ENCODE results near the gene ADCK1. TPM values are rescaled to one million over a fixed set of nuclear protein-coding genes. Genes with fewer than 3 reads are reported as not detected.
A peak's percentile ranks its signal among the peaks of the same experiment; 100 is the strongest.

ADCK1 gene
- total RNA-seq, 1 experiment from 2014 or later = 8.8 TPM

GRCh38 chr14:77804592-77804991 lies 4.7 kb downstream of the ADCK1 start:
- H3K4me3 ChIP-seq (ENCODE audit: low read depth, low read length) = no peak overlapping the region
- Mint-ChIP-seq H3K27ac (ENCODE audit: unreplicated experiment) (no peak overlapping the region), H3K9me3 (ENCODE audit: unreplicated experiment) (no peaks in the 10 kb centered on the region), H3K27me3 (ENCODE audit: insufficient read depth, unreplicated experiment) (no peaks in the 10 kb centered on the region), H3K4me3 (ENCODE audit: unreplicated experiment) (no peak overlapping the region), H3K4me1 (ENCODE audit: low read depth, unreplicated experiment) (no peaks in the 10 kb centered on the region), H3K36me3 (ENCODE audit: insufficient read depth, unreplicated experiment) (no peaks in the 10 kb centered on the region)
- H3K4me1 ChIP-seq = no peaks in the 10 kb centered on the region
- intact Hi-C loops (cut with micrococcal nuclease; ENCODE audit: unreplicated experiment) = loop anchor here (5.0 kb wide), 1 partner anchor 147 kb away; no protein-coding TSS in a partner anchor
- H3K9me3 ChIP-seq = no peaks in the 10 kb centered on the region
- H3K27me3 ChIP-seq (replicated peaks; ENCODE audit: control insufficient read depth, insufficient read depth, low read length) = no peaks in the 10 kb centered on the region
- BruUV-seq (replicated peaks) = no TSS peak
- TF ChIP-seq CTCF (IDR thresholded peaks at IDR 0.05; ENCODE audit: insufficient read depth in 1 of 2, low read depth in 1 of 2, low read length in 1 of 2, severe bottlenecking in 1 of 2, unreplicated experiment in 1 of 2) = peak; percentile 26 to 27
- ChIA-PET CTCF (interaction anchor here (0.6 kb wide), 1 partner anchor 764 kb away, joined by 3 read pairs; no protein-coding TSS in a partner anchor), POLR2A (no interaction called here)
- DNase-seq = peak; percentile 44 to 56
- no peaks in the 10 kb centered on the region for H3K36me3 ChIP-seq (ENCODE audit: control insufficient read depth, insufficient read depth, low read length)

GRCh38 chr14:77805706-77806105 lies 5.8 kb downstream of the ADCK1 start:
- POLR2A ChIA-PET = no interaction called here
- H3K4me1 Mint-ChIP-seq (ENCODE audit: low read depth, unreplicated experiment) = no peaks in the 10 kb centered on the region
- no peak for DNase-seq
- no peak overlapping the region for H3K4me3 ChIP-seq (ENCODE audit: low read depth, low read length)
- intact Hi-C loops (cut with micrococcal nuclease; ENCODE audit: unreplicated experiment) = no loop called here
- no TSS peak for BruUV-seq (replicated peaks)
- H3K4me1 ChIP-seq = no peaks in the 10 kb centered on the region
- H3K9me3 Mint-ChIP-seq (ENCODE audit: unreplicated experiment) = no peaks in the 10 kb centered on the region
- H3K36me3 ChIP-seq (ENCODE audit: control insufficient read depth, insufficient read depth, low read length) = no peaks in the 10 kb centered on the region
- no peak for TF ChIP-seq CTCF (IDR thresholded peaks at IDR 0.05; ENCODE audit: insufficient read depth in 1 of 2, low read depth in 1 of 2, low read length in 1 of 2, severe bottlenecking in 1 of 2, unreplicated experiment in 1 of 2)
- H3K27me3 ChIP-seq (replicated peaks; ENCODE audit: control insufficient read depth, insufficient read depth, low read length) = no peaks in the 10 kb centered on the region
- H3K27ac Mint-ChIP-seq (ENCODE audit: unreplicated experiment) = no peak overlapping the region
- CTCF ChIA-PET = no interaction called here
- H3K36me3 Mint-ChIP-seq (ENCODE audit: insufficient read depth, unreplicated experiment) = no peaks in the 10 kb centered on the region
- H3K4me3 Mint-ChIP-seq (ENCODE audit: unreplicated experiment) = no peak overlapping the region
- no peaks in the 10 kb centered on the region for H3K27me3 Mint-ChIP-seq (ENCODE audit: insufficient read depth, unreplicated experiment)
- H3K9me3 ChIP-seq = no peaks in the 10 kb centered on the region

GRCh38 chr14:77808250-77808649 lies 8.3 kb downstream of the ADCK1 start:
- no peaks in the 10 kb centered on the region for H3K4me1 Mint-ChIP-seq (ENCODE audit: low read depth, unreplicated experiment)
- H3K27me3 Mint-ChIP-seq (ENCODE audit: insufficient read depth, unreplicated experiment) = no peaks in the 10 kb centered on the region
- no peak for TF ChIP-seq CTCF (IDR thresholded peaks at IDR 0.05; ENCODE audit: insufficient read depth in 1 of 2, low read depth in 1 of 2, low read length in 1 of 2, severe bottlenecking in 1 of 2, unreplicated experiment in 1 of 2)
- BruUV-seq (replicated peaks) = no TSS peak
- no peak overlapping the region for H3K27ac Mint-ChIP-seq (ENCODE audit: unreplicated experiment)
- no peak for DNase-seq
- no peaks in the 10 kb centered on the region for H3K9me3 Mint-ChIP-seq (ENCODE audit: unreplicated experiment)
- Histone ChIP-seq H3K9me3 (no peaks in the 10 kb centered on the region), H3K4me3 (ENCODE audit: low read depth, low read length) (no peak overlapping the region), H3K27me3 (replicated peaks; ENCODE audit: control insufficient read depth, insufficient read depth, low read length) (no peaks in the 10 kb centered on the region), H3K36me3 (ENCODE audit: control insufficient read depth, insufficient read depth, low read length) (no peaks in the 10 kb centered on the region), H3K4me1 (no peaks in the 10 kb centered on the region)
- POLR2A ChIA-PET = no interaction called here
- no peak overlapping the region for H3K4me3 Mint-ChIP-seq (ENCODE audit: unreplicated experiment)
- no peaks in the 10 kb centered on the region for H3K36me3 Mint-ChIP-seq (ENCODE audit: insufficient read depth, unreplicated experiment)
- intact Hi-C loops (cut with micrococcal nuclease; ENCODE audit: unreplicated experiment) = no loop called here
- CTCF ChIA-PET = no interaction called here
